Measurements from ENCODE around the gene HIVEP3.

DNA sequence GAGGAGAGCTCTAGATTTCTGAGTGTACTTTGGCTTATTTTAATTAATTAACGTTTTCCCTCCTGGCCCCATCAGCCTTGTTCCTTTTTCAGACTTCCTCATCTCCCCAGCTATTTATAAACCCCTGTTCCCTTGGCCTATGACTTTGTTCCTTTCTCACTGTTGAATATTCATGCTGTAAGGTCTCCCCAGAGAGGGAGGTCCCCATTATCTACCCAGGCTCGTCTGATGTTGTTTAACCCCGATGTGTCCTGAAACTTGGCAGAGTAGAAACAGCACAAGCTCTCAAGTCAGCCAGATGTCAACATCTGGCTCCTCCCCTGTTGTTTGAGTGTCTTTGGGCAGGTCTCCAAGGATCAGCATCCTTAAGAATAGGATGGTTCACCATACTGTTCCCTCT is 153.6 kb downstream of the HIVEP3 start:
- TF ChIP-seq ZNF19 (tag by site-specific recombination; IDR thresholded peaks at IDR 0.05; ENCODE audit: low read depth) = no peak
- TF ChIP-seq, protein P1, sequence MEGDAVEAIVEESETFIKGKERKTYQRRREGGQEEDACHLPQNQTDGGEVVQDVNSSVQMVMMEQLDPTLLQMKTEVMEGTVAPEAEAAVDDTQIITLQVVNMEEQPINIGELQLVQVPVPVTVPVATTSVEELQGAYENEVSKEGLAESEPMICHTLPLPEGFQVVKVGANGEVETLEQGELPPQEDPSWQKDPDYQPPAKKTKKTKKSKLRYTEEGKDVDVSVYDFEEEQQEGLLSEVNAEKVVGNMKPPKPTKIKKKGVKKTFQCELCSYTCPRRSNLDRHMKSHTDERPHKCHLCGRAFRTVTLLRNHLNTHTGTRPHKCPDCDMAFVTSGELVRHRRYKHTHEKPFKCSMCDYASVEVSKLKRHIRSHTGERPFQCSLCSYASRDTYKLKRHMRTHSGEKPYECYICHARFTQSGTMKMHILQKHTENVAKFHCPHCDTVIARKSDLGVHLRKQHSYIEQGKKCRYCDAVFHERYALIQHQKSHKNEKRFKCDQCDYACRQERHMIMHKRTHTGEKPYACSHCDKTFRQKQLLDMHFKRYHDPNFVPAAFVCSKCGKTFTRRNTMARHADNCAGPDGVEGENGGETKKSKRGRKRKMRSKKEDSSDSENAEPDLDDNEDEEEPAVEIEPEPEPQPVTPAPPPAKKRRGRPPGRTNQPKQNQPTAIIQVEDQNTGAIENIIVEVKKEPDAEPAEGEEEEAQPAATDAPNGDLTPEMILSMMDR (tag by site-specific recombination; IDR thresholded peaks at IDR 0.05) = no peak
- TF ChIP-seq ZNF311 (tag by site-specific recombination; IDR thresholded peaks at IDR 0.05; ENCODE audit: borderline replicate concordance) = no peak
- TF ChIP-seq ZNF174 (tag by site-specific recombination; IDR thresholded peaks at IDR 0.05) = no peak
- TF ChIP-seq ZNF600 (tag by site-specific recombination; IDR thresholded peaks at IDR 0.05) = no peak
- no peak for TF ChIP-seq RBAK (tag by site-specific recombination; IDR thresholded peaks at IDR 0.05)
- no peak for TF ChIP-seq ZNF629 (tag by site-specific recombination; IDR thresholded peaks at IDR 0.05)
- TF ChIP-seq ZNF292 (tag by site-specific recombination; IDR thresholded peaks at IDR 0.05; ENCODE audit: borderline replicate concordance, low read depth) = no peak
- TF ChIP-seq ZBTB20 (tag by site-specific recombination; IDR thresholded peaks at IDR 0.05) = no peak
- no peak for TF ChIP-seq ZNF558 (tag by site-specific recombination; IDR thresholded peaks at IDR 0.05)
- no peak for TF ChIP-seq ZNF76 (tag by site-specific recombination; IDR thresholded peaks at IDR 0.05; ENCODE audit: borderline replicate concordance, low read depth)
- no peak for TF ChIP-seq EGR2 (tag by site-specific recombination; IDR thresholded peaks at IDR 0.05; ENCODE audit: low read depth)
- no peak for TF ChIP-seq KLF10 (tag by site-specific recombination; IDR thresholded peaks at IDR 0.05)

Measured in HEK293 (cell line).